ENCODE data around the gene ZNG1B.
"Not testable (repeated sequence)": the region's sequence is repeated elsewhere in the genome, so short reads cannot be mapped to it uniquely, and the experiment has no call there.

DNA sequence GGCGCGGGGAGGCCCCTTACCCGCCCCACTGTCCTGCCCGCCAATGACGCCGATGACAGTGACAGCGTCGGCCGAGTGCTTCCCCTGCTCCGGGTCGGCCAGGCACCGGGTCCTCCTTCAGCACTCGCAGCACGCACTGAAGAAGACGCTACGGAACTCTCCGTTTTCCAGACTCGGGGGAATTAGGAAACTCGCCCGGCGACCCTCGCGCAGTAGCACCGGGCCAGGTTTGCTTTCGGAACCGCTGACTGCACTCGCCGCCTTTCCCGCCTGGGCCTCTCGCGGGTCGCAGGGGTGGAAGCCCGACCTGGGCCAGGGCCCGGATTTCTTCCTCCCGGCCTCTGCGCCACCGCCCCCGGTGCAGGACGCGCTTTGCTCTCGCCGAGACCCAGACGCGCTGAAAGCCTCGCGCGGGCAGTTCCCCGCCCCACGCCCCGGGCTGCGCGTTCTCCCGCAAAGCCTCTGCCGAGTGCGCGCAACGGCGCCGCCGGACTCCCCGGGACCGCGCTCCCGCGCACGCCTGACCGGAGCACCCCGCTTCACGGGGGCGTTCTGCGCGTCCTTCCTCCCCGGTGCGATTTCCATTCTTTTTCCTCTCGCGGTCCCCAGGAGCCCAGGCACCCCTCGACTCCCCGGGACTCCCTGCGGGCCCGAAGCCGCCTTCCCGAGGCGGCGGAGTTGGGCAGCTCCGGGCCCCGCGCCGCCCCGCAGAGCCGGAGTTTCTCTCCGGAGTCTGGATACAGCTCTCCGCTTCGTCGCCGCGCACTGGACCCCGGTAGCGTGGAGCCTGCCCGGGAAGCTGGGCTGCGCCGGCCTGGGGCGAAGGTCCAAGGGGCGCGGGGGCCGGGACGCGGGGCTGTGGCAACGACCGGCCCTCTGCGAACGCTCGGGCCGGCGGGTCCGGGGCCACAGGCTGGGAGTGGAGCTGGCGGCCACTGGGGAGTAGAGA, 65.9 kb downstream of the ZNG1B start:
- TF ChIP-seq SIN3A (IDR thresholded peaks at IDR 0.05; ENCODE audit: borderline replicate concordance, low read depth, low read length); SMC3 (IDR thresholded peaks at IDR 0.05; ENCODE audit: low read depth, low read length); CTCF (IDR thresholded peaks at IDR 0.05); POLR2AphosphoS5 (IDR thresholded peaks at IDR 0.05; ENCODE audit: low read depth, low read length); ZBTB33 (IDR thresholded peaks at IDR 0.05; ENCODE audit: borderline replicate concordance, low read depth); RXRA (IDR thresholded peaks at IDR 0.05; ENCODE audit: borderline replicate concordance, low read depth); RAD21 (IDR thresholded peaks at IDR 0.05; ENCODE audit: low read length); USF2 (IDR thresholded peaks at IDR 0.05; ENCODE audit: borderline replicate concordance, low read depth, low read length); YY1 (IDR thresholded peaks at IDR 0.05; ENCODE audit: low read depth); EZH2phosphoT487 (IDR thresholded peaks at IDR 0.05; ENCODE audit: borderline replicate concordance, low read depth): not testable (repeated sequence)

All from SK-N-SH (cell line).